Endodermal cell (in vitro differentiated cells): ENCODE results near the gene TSPAN15. TPM values are rescaled to one million over a fixed set of nuclear protein-coding genes. Genes with fewer than 3 reads are reported as not detected.
A peak's percentile ranks its signal among the peaks of the same experiment; 100 is the strongest.

ENCODE experiments used
- DNase-seq: peaks from one replicate; pipeline ENCODE4 v3.0.0-alpha.2; 2017
- H3K27ac ChIP-seq: 2 replicates; pipeline ENCODE4 v1.5.1; 2013; ENCODE audit warnings: mild to moderate bottlenecking, low read depth, low read length, moderate library complexity
- H3K27me3 ChIP-seq: 2 replicates; pipeline ENCODE4 v1.6.1; 2013; ENCODE audit warnings: mild to moderate bottlenecking, low read length, moderate library complexity; ENCODE audit not compliant: insufficient read depth, control insufficient read depth, poor library complexity, severe bottlenecking
- H3K36me3 ChIP-seq: 2 replicates; pipeline ENCODE4 v1.7.0; 2013; ENCODE audit warnings: mild to moderate bottlenecking, low read length, moderate library complexity; ENCODE audit not compliant: control insufficient read depth, insufficient read depth
- H3K4me1 ChIP-seq: one replicate; pipeline ENCODE4 v1.7.0; 2013; ENCODE audit warnings: low read length; ENCODE audit not compliant: control insufficient read depth, insufficient read depth
- H3K4me3 ChIP-seq: 2 replicates; pipeline ENCODE4 v1.5.1; 2013; ENCODE audit warnings: mild to moderate bottlenecking, low read length, moderate library complexity
- H3K9ac ChIP-seq: 2 replicates; pipeline ENCODE4 v1.6.1; 2013; ENCODE audit warnings: mild to moderate bottlenecking, low read length, moderate library complexity; ENCODE audit not compliant: poor library complexity, severe bottlenecking; ENCODE audit errors: extremely low read depth
- H3K9me3 ChIP-seq: 2 replicates; pipeline ENCODE4 v1.6.1; 2013; ENCODE audit warnings: mild to moderate bottlenecking, low read length, moderate library complexity; ENCODE audit not compliant: control insufficient read depth
- H3K27ac Mint-ChIP-seq: 2 replicates; pipeline ENCODE4 v1.8.0; 2020; ENCODE audit warnings: mixed read lengths
- H3K27me3 Mint-ChIP-seq: 2 replicates; pipeline ENCODE4 v1.8.0; 2021; ENCODE audit warnings: mild to moderate bottlenecking, mixed read lengths; ENCODE audit not compliant: insufficient read depth
- H3K36me3 Mint-ChIP-seq: 2 replicates; pipeline ENCODE4 v1.8.0; 2020; ENCODE audit warnings: low read depth, mixed read lengths
- H3K4me1 Mint-ChIP-seq: 2 replicates; pipeline ENCODE4 v1.8.0; 2020; ENCODE audit warnings: mixed read lengths
- H3K4me3 Mint-ChIP-seq: 2 replicates; pipeline ENCODE4 v1.8.0; 2020; ENCODE audit warnings: mild to moderate bottlenecking, moderate library complexity, mixed read lengths
- H3K9me3 Mint-ChIP-seq: 2 replicates; pipeline ENCODE4 v1.8.0; 2020; ENCODE audit warnings: mild to moderate bottlenecking, mixed read lengths
- WGBS, 2 experiments: methylation state at CpG; one replicate each; pipeline versions ENCODE4 v1.1.5 to v1.1.7; 2013; ENCODE audit warnings: missing lambda C conversion rate in 2 of 2, mixed read lengths in 1 of 2; ENCODE audit not compliant: insufficient coverage in 1 of 2, insufficient read length in 1 of 2; 5-methylcytosine and 5-hydroxymethylcytosine counted together
- total RNA-seq, 2 donors: library from RNA; stranded (reverse); fragmentation: NEBNext Ultra II Directional in 1 of 2; extraction: Animal tissue kit (Norgen Biotek cat#: 25700) in 1 of 2; gene quantifications; 2 replicates in 1 of 2; 3 replicates in 1 of 2; pipeline ENCODE4 v1.2.1, GENCODE V29; 2021
- TF ChIP-seq, protein P1 (sequence below): fragments of 200-600 bp; sonication (generic); conservative IDR thresholded peaks from 2 replicates; pipeline ENCODE4 v1.5.0; 2021; ENCODE audit warnings: antibody characterized with exemption, mild to moderate bottlenecking

TSPAN15 gene
- total RNA-seq, 2 donors from 2014 or later, result 10.1 to 15.8 TPM

DNA sequence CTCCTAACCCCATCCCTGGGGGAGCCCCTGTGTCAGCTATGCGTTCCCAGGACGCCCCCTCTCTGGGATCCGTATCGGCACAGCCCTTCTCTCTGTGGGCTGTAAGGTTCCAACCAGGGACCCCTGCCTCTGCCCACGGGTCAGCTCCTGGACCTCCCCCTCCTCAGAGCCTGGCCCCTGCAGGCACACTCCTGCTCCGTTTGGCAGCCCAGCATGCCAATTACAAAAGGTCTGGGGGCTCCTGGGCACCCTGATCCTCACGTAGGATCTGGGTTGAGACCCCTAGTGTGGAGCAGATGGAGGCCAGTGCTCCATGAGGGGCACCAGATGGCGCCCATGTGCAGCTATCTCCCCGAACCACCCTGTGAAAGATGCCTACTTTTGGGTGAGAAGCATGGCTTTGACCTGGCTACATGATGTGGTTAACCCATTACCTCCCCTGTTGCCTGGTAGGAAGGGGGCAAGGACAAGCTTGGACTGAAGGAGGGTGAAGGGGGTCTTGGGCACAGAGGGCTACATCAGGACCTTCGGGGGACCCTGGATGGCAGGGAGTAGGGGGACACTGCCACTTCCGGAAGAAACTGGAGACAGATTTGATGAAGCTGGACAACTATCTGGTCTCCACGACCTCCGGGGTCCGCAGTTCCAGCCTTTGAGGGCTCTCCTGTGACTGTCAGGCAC lies 43.5 kb upstream of the TSPAN15 start:
- Histone ChIP-seq H3K27ac (no peak overlapping the region), H3K4me3 (no peak overlapping the region), H3K9ac (no peak overlapping the region), H3K27me3 (no peaks in the 10 kb centered on the region), H3K9me3 (no peaks in the 10 kb centered on the region), H3K36me3 (no peaks in the 10 kb centered on the region), H3K4me1 (no peaks in the 10 kb centered on the region)
- TF ChIP-seq, protein P1, sequence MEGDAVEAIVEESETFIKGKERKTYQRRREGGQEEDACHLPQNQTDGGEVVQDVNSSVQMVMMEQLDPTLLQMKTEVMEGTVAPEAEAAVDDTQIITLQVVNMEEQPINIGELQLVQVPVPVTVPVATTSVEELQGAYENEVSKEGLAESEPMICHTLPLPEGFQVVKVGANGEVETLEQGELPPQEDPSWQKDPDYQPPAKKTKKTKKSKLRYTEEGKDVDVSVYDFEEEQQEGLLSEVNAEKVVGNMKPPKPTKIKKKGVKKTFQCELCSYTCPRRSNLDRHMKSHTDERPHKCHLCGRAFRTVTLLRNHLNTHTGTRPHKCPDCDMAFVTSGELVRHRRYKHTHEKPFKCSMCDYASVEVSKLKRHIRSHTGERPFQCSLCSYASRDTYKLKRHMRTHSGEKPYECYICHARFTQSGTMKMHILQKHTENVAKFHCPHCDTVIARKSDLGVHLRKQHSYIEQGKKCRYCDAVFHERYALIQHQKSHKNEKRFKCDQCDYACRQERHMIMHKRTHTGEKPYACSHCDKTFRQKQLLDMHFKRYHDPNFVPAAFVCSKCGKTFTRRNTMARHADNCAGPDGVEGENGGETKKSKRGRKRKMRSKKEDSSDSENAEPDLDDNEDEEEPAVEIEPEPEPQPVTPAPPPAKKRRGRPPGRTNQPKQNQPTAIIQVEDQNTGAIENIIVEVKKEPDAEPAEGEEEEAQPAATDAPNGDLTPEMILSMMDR, result peak; percentile 66
- H3K27me3 Mint-ChIP-seq, result peaks cover 4% of the 10 kb centered on the region
- no peak overlapping the region for H3K4me3 Mint-ChIP-seq
- H3K9me3 Mint-ChIP-seq, result no peaks in the 10 kb centered on the region
- H3K27ac Mint-ChIP-seq, result no peak overlapping the region
- H3K36me3 Mint-ChIP-seq, result peaks cover under 1% of the 10 kb centered on the region
- H3K4me1 Mint-ChIP-seq, result peaks cover 10% of the 10 kb centered on the region
- 81 to 82% methylated on average over 9 to 14 of the region's 14 CpGs for WGBS, 2 experiments
- DNase-seq, result peak; percentile 80

DNA sequence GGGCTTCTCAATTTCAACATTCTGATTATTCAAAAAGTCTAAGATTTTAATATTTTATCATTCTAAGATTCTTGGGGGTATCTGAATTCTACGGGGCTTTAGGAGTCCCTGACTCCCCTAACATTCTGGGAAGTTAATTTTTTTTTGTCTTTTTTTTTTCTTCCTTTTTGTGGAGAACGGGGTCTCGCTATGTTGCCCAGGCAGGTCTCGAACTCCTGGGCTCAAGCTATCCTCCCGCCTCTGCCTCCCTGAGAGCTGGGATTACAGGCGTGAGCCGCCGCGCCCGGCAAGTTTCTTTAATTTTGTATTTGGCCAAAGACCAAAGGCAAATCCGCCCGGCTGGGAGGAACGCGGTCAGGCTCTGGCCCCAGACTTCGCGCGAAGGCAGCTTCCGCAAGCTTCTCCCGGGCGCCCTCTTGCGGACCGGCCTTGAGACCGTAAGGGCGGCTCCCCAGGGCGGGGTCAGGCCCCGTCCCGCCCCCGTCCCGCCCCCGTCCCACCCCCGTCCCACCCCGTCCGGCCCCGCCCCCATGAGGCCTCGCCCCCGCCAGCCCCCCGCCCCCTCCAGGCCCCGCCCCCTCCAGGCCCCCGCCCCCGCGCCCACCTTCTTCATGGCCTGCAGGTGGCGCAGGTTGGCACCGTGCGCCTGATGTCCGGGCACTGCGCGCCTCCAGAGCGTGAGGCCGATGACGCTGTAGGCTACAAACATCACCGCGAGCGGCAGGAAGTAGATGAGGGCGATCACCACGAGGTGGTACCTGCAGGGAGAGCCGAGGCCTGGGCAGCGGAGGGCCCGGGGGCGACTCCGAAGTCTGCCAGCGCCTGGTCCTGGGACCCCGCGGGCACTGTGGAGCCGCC lies 42.7 kb upstream of the TSPAN15 start:
- H3K4me1 Mint-ChIP-seq, result peaks cover 10% of the 10 kb centered on the region
- H3K4me3 Mint-ChIP-seq, result no peak overlapping the region
- peak overlapping the region; percentile 56 for H3K4me3 ChIP-seq
- no peaks in the 10 kb centered on the region for H3K36me3 Mint-ChIP-seq
- H3K27ac Mint-ChIP-seq, result no peak overlapping the region
- no peaks in the 10 kb centered on the region for H3K27me3 ChIP-seq
- TF ChIP-seq, protein P1, result peak; percentile 89
- H3K9ac ChIP-seq, result no peak overlapping the region
- H3K9me3 ChIP-seq, result no peaks in the 10 kb centered on the region
- no peaks in the 10 kb centered on the region for H3K36me3 ChIP-seq
- no peaks in the 10 kb centered on the region for H3K4me1 ChIP-seq
- no peaks in the 10 kb centered on the region for H3K9me3 Mint-ChIP-seq
- 9% methylated on average over 11 to 51 of the region's 64 CpGs for WGBS, 2 experiments
- peaks cover 4% of the 10 kb centered on the region for H3K27me3 Mint-ChIP-seq
- H3K27ac ChIP-seq, result no peak overlapping the region
- DNase-seq, result peak; percentile 98

DNA sequence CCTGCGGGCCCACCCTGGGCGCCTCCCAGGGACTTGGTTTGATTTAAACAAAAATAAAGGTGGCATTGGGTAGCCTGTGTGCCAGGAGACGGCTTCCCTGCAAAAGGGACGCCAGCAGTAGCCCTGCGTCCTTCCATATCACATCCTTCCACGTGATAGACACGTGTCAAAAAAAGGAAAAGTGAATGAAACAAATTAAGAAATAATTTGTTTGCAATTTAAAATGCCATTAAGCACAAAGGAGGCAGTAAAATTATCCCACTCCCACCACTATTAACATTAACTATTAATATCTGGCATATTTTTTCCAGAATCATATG lies 42.1 kb upstream of the TSPAN15 start:
- no peak overlapping the region for H3K4me3 Mint-ChIP-seq
- no peak overlapping the region for H3K27ac ChIP-seq
- peak overlapping the region; percentile 56 for H3K4me3 ChIP-seq
- DNase-seq, result no peak
- peaks cover 10% of the 10 kb centered on the region for H3K4me1 Mint-ChIP-seq
- no peaks in the 10 kb centered on the region for H3K4me1 ChIP-seq
- 63% methylated on average over 7 of the region's 7 CpGs; no CpG with 5 or more reads in 1 of the 2 experiments for WGBS, 2 experiments
- peaks cover 4% of the 10 kb centered on the region for H3K27me3 Mint-ChIP-seq
- H3K9me3 Mint-ChIP-seq, result no peaks in the 10 kb centered on the region
- TF ChIP-seq, protein P1, result no peak
- no peaks in the 10 kb centered on the region for H3K27me3 ChIP-seq
- H3K9ac ChIP-seq, result no peak overlapping the region
- H3K9me3 ChIP-seq, result no peaks in the 10 kb centered on the region
- no peaks in the 10 kb centered on the region for H3K36me3 ChIP-seq
- H3K27ac Mint-ChIP-seq, result no peak overlapping the region
- H3K36me3 Mint-ChIP-seq, result no peaks in the 10 kb centered on the region
